ENCODE results near the gene ANK3.

The ANK3 gene

GRCh38 chr10:60123172-60123571, 266.5 kb downstream of the ANK3 start:
- no peaks in the 10 kb centered on the region for H3K36me3 ChIP-seq (ENCODE audit: control insufficient read depth, insufficient read depth, low read length)
- H3K27ac ChIP-seq (ENCODE audit: insufficient read depth, low read depth, low read length, poor library complexity, severe bottlenecking): no peak overlapping the region
- no peaks in the 10 kb centered on the region for H3K9me3 ChIP-seq (ENCODE audit: control insufficient read depth, low read length)
- no peaks in the 10 kb centered on the region for H3K27me3 ChIP-seq (ENCODE audit: control insufficient read depth, insufficient read depth, low read length, poor library complexity, severe bottlenecking)
- H3K4me1 ChIP-seq (ENCODE audit: control insufficient read depth, insufficient read depth, low read length): no peaks in the 10 kb centered on the region
- H3K4me3 ChIP-seq (ENCODE audit: insufficient read depth, low read depth, low read length): no peak overlapping the region
- WGBS, 2 experiments: 96 to 100% methylated on average over 1 to 3 of the region's 3 CpGs

- H3K4me1 ChIP-seq (ENCODE audit: control insufficient read depth, insufficient read depth, low read length): no peaks in the 10 kb centered on the region
- no peaks in the 10 kb centered on the region for H3K36me3 ChIP-seq (ENCODE audit: control insufficient read depth, insufficient read depth, low read length)
- H3K27ac ChIP-seq (ENCODE audit: insufficient read depth, low read depth, low read length, poor library complexity, severe bottlenecking): no peak overlapping the region
- no peak overlapping the region for H3K4me3 ChIP-seq (ENCODE audit: insufficient read depth, low read depth, low read length)
- 88 to 91% methylated on average over 2 of the region's 2 CpGs for WGBS, 2 experiments
- H3K27me3 ChIP-seq (ENCODE audit: control insufficient read depth, insufficient read depth, low read length, poor library complexity, severe bottlenecking): no peaks in the 10 kb centered on the region
- no peaks in the 10 kb centered on the region for H3K9me3 ChIP-seq (ENCODE audit: control insufficient read depth, low read length)
Measured at GRCh38 chr10:60122190-60122589, 267.5 kb downstream of the ANK3 start.

- H3K9me3 ChIP-seq (ENCODE audit: control insufficient read depth, low read length): no peaks in the 10 kb centered on the region
- H3K4me1 ChIP-seq (ENCODE audit: control insufficient read depth, insufficient read depth, low read length): no peaks in the 10 kb centered on the region
- no peak overlapping the region for H3K4me3 ChIP-seq (ENCODE audit: insufficient read depth, low read depth, low read length)
- no peaks in the 10 kb centered on the region for H3K27me3 ChIP-seq (ENCODE audit: control insufficient read depth, insufficient read depth, low read length, poor library complexity, severe bottlenecking)
- WGBS, 2 experiments: 68 to 80% methylated on average over 4 to 5 of the region's 6 CpGs
- H3K27ac ChIP-seq (ENCODE audit: insufficient read depth, low read depth, low read length, poor library complexity, severe bottlenecking): no peak overlapping the region
- H3K36me3 ChIP-seq (ENCODE audit: control insufficient read depth, insufficient read depth, low read length): no peaks in the 10 kb centered on the region
Measured at GRCh38 chr10:60114765-60115586, 274.7 kb downstream of the ANK3 start.

GRCh38 chr10:60110739-60111138, 278.9 kb downstream of the ANK3 start:
- Histone ChIP-seq H3K4me3 (ENCODE audit: insufficient read depth, low read depth, low read length) (no peak overlapping the region), H3K4me1 (ENCODE audit: control insufficient read depth, insufficient read depth, low read length) (no peaks in the 10 kb centered on the region), H3K36me3 (ENCODE audit: control insufficient read depth, insufficient read depth, low read length) (no peaks in the 10 kb centered on the region), H3K9me3 (ENCODE audit: control insufficient read depth, low read length) (no peaks in the 10 kb centered on the region), H3K27me3 (ENCODE audit: control insufficient read depth, insufficient read depth, low read length, poor library complexity, severe bottlenecking) (no peaks in the 10 kb centered on the region), H3K27ac (ENCODE audit: insufficient read depth, low read depth, low read length, poor library complexity, severe bottlenecking) (no peak overlapping the region)
- 81 to 91% methylated on average over 5 to 6 of the region's 6 CpGs for WGBS, 2 experiments

GRCh38 chr10:60107308-60107976, 282.2 kb downstream of the ANK3 start:
- Histone ChIP-seq H3K4me1 (ENCODE audit: control insufficient read depth, insufficient read depth, low read length) (no peaks in the 10 kb centered on the region), H3K27me3 (ENCODE audit: control insufficient read depth, insufficient read depth, low read length, poor library complexity, severe bottlenecking) (no peaks in the 10 kb centered on the region), H3K4me3 (ENCODE audit: insufficient read depth, low read depth, low read length) (no peak overlapping the region), H3K9me3 (ENCODE audit: control insufficient read depth, low read length) (no peaks in the 10 kb centered on the region), H3K27ac (ENCODE audit: insufficient read depth, low read depth, low read length, poor library complexity, severe bottlenecking) (no peak overlapping the region), H3K36me3 (ENCODE audit: control insufficient read depth, insufficient read depth, low read length) (no peaks in the 10 kb centered on the region)
- 77 to 88% methylated on average over 5 of the region's 5 CpGs for WGBS, 2 experiments

GRCh38 chr10:60105295-60105695, 284.4 kb downstream of the ANK3 start:
- Histone ChIP-seq H3K27ac (ENCODE audit: insufficient read depth, low read depth, low read length, poor library complexity, severe bottlenecking) (no peak overlapping the region), H3K36me3 (ENCODE audit: control insufficient read depth, insufficient read depth, low read length) (no peaks in the 10 kb centered on the region), H3K4me3 (ENCODE audit: insufficient read depth, low read depth, low read length) (no peak overlapping the region)

GRCh38 chr10:60101821-60102220, 287.9 kb downstream of the ANK3 start:
- Histone ChIP-seq H3K36me3 (ENCODE audit: control insufficient read depth, insufficient read depth, low read length) (no peaks in the 10 kb centered on the region), H3K9me3 (ENCODE audit: control insufficient read depth, low read length) (no peaks in the 10 kb centered on the region), H3K4me1 (ENCODE audit: control insufficient read depth, insufficient read depth, low read length) (no peaks in the 10 kb centered on the region), H3K27ac (ENCODE audit: insufficient read depth, low read depth, low read length, poor library complexity, severe bottlenecking) (no peak overlapping the region), H3K4me3 (ENCODE audit: insufficient read depth, low read depth, low read length) (no peak overlapping the region), H3K27me3 (ENCODE audit: control insufficient read depth, insufficient read depth, low read length, poor library complexity, severe bottlenecking) (no peaks in the 10 kb centered on the region)
- 91 to 94% methylated on average over 4 of the region's 4 CpGs for WGBS, 2 experiments

More at GRCh38 chr10:60105295-60105695, 284.4 kb downstream of the ANK3 start:
- Histone ChIP-seq H3K9me3 (ENCODE audit: control insufficient read depth, low read length) (no peaks in the 10 kb centered on the region), H3K4me1 (ENCODE audit: control insufficient read depth, insufficient read depth, low read length) (no peaks in the 10 kb centered on the region), H3K27me3 (ENCODE audit: control insufficient read depth, insufficient read depth, low read length, poor library complexity, severe bottlenecking) (no peaks in the 10 kb centered on the region)

GRCh38 chr10:60099998-60100747, 289.5 kb downstream of the ANK3 start:
- no peak overlapping the region for H3K27ac ChIP-seq (ENCODE audit: insufficient read depth, low read depth, low read length, poor library complexity, severe bottlenecking)
- H3K27me3 ChIP-seq (ENCODE audit: control insufficient read depth, insufficient read depth, low read length, poor library complexity, severe bottlenecking): no peaks in the 10 kb centered on the region
- no peak overlapping the region for H3K4me3 ChIP-seq (ENCODE audit: insufficient read depth, low read depth, low read length)
- H3K36me3 ChIP-seq (ENCODE audit: control insufficient read depth, insufficient read depth, low read length): no peaks in the 10 kb centered on the region
- no CpG with 5 or more reads among the region's 2 CpGs for WGBS, 2 experiments
- no peaks in the 10 kb centered on the region for H3K4me1 ChIP-seq (ENCODE audit: control insufficient read depth, insufficient read depth, low read length)
- no peaks in the 10 kb centered on the region for H3K9me3 ChIP-seq (ENCODE audit: control insufficient read depth, low read length)

- Histone ChIP-seq H3K27me3 (ENCODE audit: control insufficient read depth, insufficient read depth, low read length, poor library complexity, severe bottlenecking) (no peaks in the 10 kb centered on the region), H3K27ac (ENCODE audit: insufficient read depth, low read depth, low read length, poor library complexity, severe bottlenecking) (no peak overlapping the region), H3K4me3 (ENCODE audit: insufficient read depth, low read depth, low read length) (no peak overlapping the region), H3K4me1 (ENCODE audit: control insufficient read depth, insufficient read depth, low read length) (no peaks in the 10 kb centered on the region), H3K36me3 (ENCODE audit: control insufficient read depth, insufficient read depth, low read length) (no peaks in the 10 kb centered on the region), H3K9me3 (ENCODE audit: control insufficient read depth, low read length) (no peaks in the 10 kb centered on the region)
- 73 to 81% methylated on average over 2 to 4 of the region's 4 CpGs for WGBS, 2 experiments
Measured at GRCh38 chr10:60098677-60099601, 290.7 kb downstream of the ANK3 start.
